Mesodermal cell (in vitro differentiated cells): Measurements from ENCODE around the gene POLR3K.
A peak's percentile ranks its signal among the peaks of the same experiment; 100 is the strongest.

ENCODE experiments used
- H3K27ac ChIP-seq: 2 replicates; pipeline ENCODE4 v1.7.0; 2013; ENCODE audit warnings: mild to moderate bottlenecking, low read depth, low read length, moderate library complexity; ENCODE audit not compliant: severe bottlenecking
- H3K36me3 ChIP-seq: 2 replicates; pipeline ENCODE4 v1.7.1; 2013; ENCODE audit warnings: mild to moderate bottlenecking, low read length, moderate library complexity; ENCODE audit not compliant: control insufficient read depth, insufficient read depth
- H3K4me1 ChIP-seq: one replicate; pipeline ENCODE4 v1.7.1; 2013; ENCODE audit warnings: mild to moderate bottlenecking, low read length; ENCODE audit not compliant: insufficient read depth, control insufficient read depth, poor library complexity, severe bottlenecking
- H3K4me3 ChIP-seq: 2 replicates; pipeline ENCODE4 v1.7.0; 2013; ENCODE audit warnings: low read length, control low read depth, mild to moderate bottlenecking; ENCODE audit not compliant: insufficient read depth, poor library complexity, severe bottlenecking; ENCODE audit errors: extremely low read depth
- H3K9me3 ChIP-seq: 2 replicates; pipeline ENCODE4 v1.7.1; 2013; ENCODE audit warnings: mild to moderate bottlenecking, low read length, moderate library complexity; ENCODE audit not compliant: control insufficient read depth
- WGBS, 2 experiments: methylation state at CpG; one replicate each; pipeline ENCODE4 v1.1.5; 2013; ENCODE audit warnings: missing lambda C conversion rate in 2 of 2; ENCODE audit not compliant: insufficient coverage in 2 of 2; 5-methylcytosine and 5-hydroxymethylcytosine counted together

Gene POLR3K

DNA sequence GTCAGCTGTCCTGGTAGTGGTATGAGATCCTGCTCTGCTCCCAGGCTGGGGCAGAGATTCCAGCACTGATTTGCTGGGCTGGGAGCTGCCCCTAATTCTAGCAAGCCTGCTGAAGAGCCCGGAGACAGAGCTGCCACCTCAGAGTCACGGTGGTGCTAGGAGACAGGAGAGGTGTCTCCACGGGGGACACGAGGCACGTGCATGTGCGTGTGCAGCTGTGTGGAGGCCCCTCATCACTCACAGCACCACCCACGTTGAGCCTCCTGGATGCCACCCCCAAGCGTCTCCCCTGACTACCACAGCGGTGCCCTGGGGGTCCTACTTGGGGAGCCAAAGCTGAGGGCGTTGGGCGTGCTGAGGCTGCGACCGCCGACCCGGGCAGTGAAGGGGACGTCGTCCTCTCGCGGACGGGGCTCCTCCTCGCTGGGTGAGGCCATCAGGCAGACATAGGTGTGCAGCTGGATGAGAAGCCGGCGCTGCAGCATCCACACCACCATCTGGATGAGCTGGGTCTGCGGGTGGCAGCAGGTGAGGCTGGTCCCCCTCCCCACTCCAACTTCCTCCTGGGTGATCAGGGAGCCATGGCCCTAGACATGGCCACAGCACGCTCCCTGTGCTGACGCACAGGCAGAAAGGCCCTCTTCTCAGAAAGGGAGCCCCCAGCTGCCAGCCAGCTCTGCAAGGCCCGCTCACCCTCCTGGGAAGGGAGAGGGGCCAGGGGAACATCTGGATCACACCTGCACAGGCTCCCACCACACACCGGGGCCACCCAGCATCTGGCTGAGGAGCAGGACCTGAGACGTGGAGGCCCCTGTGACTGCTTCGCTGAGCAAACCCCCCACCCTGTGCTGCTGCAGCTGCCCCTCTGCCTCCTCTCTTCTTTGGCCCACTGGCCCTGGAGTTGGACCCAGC is 36.2 kb upstream of the POLR3K start:
- H3K4me3 ChIP-seq: no peak overlapping the region
- no peaks in the 10 kb centered on the region for H3K9me3 ChIP-seq
- H3K27ac ChIP-seq: no peak overlapping the region
- WGBS, 2 experiments: 95 to 96% methylated on average over 26 to 27 of the region's 30 CpGs
- H3K36me3 ChIP-seq: peaks cover 68% of the 10 kb centered on the region
- H3K4me1 ChIP-seq: peaks cover 10% of the 10 kb centered on the region

DNA sequence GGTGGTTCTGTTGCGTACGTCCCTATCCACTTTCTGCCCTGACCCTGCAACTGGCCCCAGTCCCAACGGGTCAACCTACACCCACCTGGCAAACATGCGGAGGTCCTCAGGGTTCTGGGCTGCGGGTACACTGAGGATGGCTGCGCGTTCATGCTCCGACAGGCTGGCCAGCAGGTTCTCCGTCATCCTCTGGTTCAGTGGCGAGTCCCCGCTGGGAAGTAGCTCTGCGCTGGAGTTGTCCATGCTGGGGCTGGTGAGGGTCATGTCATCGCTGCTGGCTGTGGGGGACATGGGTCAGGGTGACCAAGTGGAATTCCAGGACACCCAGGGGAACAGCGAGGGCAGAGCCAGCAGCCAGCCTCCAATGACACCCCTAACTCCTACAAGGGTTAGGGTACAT is 35.2 kb upstream of the POLR3K start:
- Histone ChIP-seq H3K4me1 (peaks cover 12% of the 10 kb centered on the region), H3K9me3 (no peaks in the 10 kb centered on the region), H3K27ac (no peak overlapping the region), H3K36me3 (peaks cover 62% of the 10 kb centered on the region), H3K4me3 (no peak overlapping the region)
- 93% methylated on average over 10 to 14 of the region's 14 CpGs for WGBS, 2 experiments

DNA sequence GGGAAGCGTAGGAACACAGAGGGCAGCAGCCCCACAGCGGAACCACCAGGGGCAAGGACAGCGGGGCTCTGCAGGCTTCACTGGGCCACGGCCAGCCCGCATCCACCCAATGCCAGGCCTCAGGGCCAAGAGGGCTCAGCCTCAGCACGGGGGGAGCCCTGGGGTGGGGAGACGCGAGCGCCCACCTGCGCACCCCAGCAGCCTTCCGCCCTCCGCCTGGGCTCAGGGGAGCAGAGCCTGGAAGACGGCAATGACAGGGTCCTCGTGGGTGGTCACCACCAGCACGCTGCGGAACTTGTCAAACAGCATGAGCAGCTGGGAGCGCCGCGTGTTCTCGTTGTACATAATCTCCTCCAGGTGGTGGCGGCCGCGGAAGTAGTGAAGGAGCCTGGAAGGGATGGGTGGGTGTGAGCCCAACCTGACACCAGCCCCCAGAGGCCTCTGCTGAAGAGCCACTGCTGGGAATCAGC is 33.1 kb upstream of the POLR3K start:
- Histone ChIP-seq H3K9me3 (no peaks in the 10 kb centered on the region), H3K4me3 (no peak overlapping the region), H3K27ac (no peak overlapping the region), H3K4me1 (peaks cover 12% of the 10 kb centered on the region), H3K36me3 (peaks cover 55% of the 10 kb centered on the region)
- 94 to 98% methylated on average over 21 to 23 of the region's 23 CpGs for WGBS, 2 experiments

DNA sequence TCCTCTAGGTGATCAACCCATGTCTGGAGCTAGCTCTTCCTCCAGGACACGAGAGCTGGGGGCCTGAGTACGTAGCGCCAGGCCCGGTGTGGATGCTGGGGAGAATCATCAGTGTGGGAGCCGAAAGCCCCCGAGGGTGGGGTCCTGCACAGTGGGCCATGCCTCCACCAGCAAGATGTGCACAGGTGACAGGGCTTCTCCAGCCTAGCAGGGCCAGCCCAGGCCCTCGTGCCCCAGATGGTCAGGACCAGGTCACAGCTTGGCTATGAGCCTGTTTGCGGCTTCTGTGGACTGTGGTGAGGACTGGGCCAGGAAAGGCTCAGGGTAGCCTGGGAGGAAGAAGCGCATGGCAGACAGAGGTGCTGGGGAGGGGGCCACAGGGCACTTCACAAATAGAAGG is 32.5 kb upstream of the POLR3K start:
- Histone ChIP-seq H3K27ac (no peak overlapping the region), H3K4me3 (no peak overlapping the region), H3K9me3 (no peaks in the 10 kb centered on the region), H3K36me3 (peaks cover 57% of the 10 kb centered on the region), H3K4me1 (peaks cover 12% of the 10 kb centered on the region)
- WGBS, 2 experiments: 88 to 98% methylated on average over 9 of the region's 9 CpGs

DNA sequence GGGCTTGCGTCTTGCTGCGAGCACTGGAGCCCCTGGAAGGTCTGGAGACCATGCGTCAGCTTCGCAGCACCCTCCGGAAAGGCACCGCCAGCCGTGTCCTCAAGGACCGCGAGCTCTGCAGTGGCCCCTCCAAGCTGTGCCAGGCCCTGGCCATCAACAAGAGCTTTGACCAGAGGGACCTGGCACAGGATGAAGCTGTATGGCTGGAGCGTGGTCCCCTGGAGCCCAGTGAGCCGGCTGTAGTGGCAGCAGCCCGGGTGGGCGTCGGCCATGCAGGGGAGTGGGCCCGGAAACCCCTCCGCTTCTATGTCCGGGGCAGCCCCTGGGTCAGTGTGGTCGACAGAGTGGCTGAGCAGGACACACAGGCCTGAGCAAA is 32.0 kb upstream of the POLR3K start:
- Histone ChIP-seq H3K4me1 (peaks cover 12% of the 10 kb centered on the region), H3K36me3 (peaks cover 60% of the 10 kb centered on the region), H3K27ac (no peak overlapping the region), H3K9me3 (no peaks in the 10 kb centered on the region), H3K4me3 (no peak overlapping the region)
- 95 to 98% methylated on average over 18 of the region's 18 CpGs for WGBS, 2 experiments

DNA sequence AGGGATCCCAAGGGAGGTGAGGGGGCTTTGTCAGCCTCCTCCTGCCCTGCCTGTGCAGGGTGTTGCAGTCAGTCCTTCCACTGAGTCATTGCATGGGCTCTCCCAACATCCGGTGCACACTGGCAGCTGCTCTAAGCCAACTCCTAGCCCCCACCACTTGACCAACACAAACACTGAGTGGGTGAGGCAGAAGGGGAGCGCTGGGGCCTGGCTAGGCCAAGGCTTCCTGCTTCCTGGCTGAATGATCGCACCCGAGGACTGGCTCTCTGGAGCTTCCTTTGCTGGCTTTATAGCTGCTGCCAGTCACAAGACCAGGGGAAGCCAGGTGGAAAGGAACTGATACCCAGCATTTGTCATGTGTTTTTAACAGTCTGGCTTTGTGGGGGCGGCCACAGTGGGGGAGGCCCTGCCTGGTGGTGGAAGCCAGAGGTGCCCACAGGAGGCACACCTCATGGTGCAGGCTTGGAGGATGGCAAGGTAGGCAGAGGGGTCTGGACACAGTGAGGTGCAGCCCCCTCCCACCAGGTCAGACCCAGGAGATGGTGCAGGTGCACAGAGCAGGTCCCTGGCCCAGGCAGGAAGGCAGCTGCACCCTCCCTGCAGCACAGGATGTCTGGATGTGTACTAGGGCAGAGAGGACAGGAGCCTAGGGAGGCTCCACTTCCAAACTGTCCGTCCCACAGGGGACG is 31.5 kb upstream of the POLR3K start:
- 86 to 91% methylated on average over 5 to 7 of the region's 7 CpGs for WGBS, 2 experiments
- Histone ChIP-seq H3K27ac (peak overlapping the region; percentile 78), H3K4me1 (peaks cover 12% of the 10 kb centered on the region), H3K36me3 (peaks cover 62% of the 10 kb centered on the region), H3K9me3 (no peaks in the 10 kb centered on the region), H3K4me3 (no peak overlapping the region)

DNA sequence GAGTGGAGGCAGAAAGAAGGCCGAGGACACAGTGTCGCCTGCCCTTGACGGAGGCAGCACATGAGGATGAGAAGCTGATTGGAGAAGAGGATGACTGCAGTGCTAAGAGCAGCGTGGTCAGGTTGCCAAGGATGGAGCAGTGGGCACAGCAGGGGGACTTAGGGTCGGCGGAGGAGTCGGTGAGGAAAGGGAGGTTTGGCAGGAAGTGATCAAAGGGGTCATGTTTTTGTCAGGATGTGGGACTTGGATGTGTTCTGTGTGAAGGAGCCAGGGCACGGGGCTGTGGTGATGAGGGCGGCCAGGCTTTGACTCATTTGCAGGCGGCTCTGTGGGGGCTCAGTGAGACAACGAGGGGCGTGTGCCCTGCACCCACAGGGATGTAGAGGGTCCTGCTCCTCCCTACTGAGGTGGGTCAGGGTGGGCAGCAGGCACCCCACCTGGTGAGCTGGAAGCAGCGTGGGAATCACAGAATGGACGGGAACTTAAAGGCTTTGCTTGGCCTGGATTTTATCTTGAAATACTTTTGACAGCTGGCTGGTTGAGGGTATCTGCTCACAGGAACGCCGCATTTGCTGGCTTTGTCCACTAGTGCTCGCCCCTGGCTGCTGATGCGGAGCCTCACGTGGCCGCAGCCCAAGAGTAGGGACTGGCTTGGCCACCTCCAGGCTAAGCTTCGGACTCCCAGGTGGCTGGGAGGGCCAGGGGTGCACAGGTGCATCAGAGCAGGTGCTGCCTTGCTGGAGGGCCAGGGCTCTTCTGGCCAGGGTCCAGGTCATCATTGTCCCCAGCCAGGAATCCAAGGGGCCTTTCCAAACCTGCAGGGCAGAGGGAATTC is 30.6 kb upstream of the POLR3K start:
- WGBS, 2 experiments: 87% methylated on average over 21 of the region's 21 CpGs
- H3K4me1 ChIP-seq: peaks cover 17% of the 10 kb centered on the region
- H3K4me3 ChIP-seq: no peak overlapping the region
- H3K9me3 ChIP-seq: no peaks in the 10 kb centered on the region
- peaks cover 60% of the 10 kb centered on the region for H3K36me3 ChIP-seq
- peak overlapping the region; percentile 78 for H3K27ac ChIP-seq

DNA sequence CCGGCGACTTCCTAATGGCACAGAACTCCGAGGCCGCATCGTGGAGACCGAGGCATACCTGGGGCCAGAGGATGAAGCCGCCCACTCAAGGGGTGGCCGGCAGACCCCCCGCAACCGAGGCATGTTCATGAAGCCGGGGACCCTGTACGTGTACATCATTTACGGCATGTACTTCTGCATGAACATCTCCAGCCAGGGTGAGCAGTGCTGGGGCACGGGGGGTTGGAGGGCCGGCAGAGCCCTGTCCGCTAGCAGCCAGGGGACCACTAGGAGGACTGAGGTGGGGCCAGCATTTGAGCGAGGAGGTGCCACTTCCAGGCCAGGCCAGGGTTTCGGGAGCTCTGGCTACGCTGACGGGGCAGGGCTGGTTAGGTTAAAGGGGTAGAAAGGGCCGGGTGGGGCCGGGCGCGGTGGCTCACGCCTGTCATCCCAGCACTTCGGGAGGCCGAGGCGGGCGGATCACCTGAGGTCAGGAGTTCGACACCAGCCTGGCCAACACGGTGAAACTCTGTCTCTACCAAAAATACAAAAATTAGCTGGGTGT is 29.7 kb upstream of the POLR3K start:
- Histone ChIP-seq H3K36me3 (peaks cover 53% of the 10 kb centered on the region), H3K27ac (no peak overlapping the region), H3K4me3 (no peak overlapping the region), H3K4me1 (peaks cover 20% of the 10 kb centered on the region), H3K9me3 (no peaks in the 10 kb centered on the region)
- WGBS, 2 experiments: 96 to 97% methylated on average over 19 to 24 of the region's 31 CpGs

DNA sequence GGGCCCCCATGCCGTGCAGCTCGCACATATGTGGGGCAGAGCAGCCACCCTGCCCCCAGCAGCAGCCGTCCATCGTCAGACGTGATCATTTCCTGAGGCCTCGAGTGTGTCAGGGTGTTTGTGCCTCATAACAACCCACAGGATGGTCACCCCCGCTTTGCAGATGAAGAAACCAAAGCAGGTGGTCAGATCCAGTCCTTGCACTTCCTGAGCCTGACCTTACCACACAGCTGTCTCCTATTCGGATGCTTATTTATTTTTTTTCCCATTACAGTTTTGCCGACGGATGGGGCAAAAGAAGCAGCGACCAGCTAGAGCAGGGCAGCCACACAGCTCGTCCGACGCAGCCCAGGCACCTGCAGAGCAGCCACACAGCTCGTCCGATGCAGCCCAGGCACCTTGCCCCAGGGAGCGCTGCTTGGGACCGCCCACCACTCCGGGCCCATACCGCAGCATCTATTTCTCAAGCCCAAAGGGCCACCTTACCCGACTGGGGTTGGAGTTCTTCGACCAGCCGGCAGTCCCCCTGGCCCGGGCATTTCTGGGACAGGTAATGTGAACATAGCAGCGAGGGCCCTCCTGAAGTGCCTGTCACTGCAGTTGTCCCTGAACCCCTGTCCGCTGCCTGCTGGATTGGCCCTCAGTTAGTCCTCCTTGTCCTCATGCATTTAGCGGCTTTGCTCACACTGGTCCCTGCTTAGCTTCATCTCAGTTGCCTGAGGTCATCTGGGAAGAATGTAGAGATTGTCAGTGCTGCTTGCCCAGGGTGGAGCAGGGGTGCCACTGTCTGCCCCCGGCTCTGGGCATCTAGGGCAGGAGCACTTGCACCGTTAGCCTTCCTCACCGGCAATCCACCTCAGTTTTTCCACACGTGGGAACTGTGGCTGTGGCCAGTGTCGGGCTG is 26.0 kb upstream of the POLR3K start:
- Histone ChIP-seq H3K36me3 (peaks cover 18% of the 10 kb centered on the region), H3K4me1 (peaks cover 38% of the 10 kb centered on the region), H3K4me3 (peak overlapping the region; percentile 55), H3K27ac (no peak overlapping the region), H3K9me3 (no peaks in the 10 kb centered on the region)
- WGBS, 2 experiments: 92 to 93% methylated on average over 30 to 32 of the region's 32 CpGs
